Caki2 (cell line): Measurements from ENCODE around the gene PABPC4L. TPM values are rescaled to one million over a fixed set of nuclear protein-coding genes. Genes with fewer than 3 reads are reported as not detected.
"Not testable (repeated sequence)": the region's sequence is repeated elsewhere in the genome, so short reads cannot be mapped to it uniquely, and the experiment has no call there.

Source experiments
- DNase-seq: peaks from one replicate; pipeline ENCODE4 v3.0.0-alpha.2; 2015; ENCODE audit warnings: low read depth
- in situ Hi-C: cut with HindIII; loops from 2 replicates; pipeline ENCODE4 v1.10.0; 2016; ENCODE audit warnings: low sequenced_read_pairs, low pct_unique_long_range_greater_than_20kb, mixed read lengths
- total RNA-seq: library from RNA; depleted of rRNA; stranded (reverse); fragments of >200 nt; shearing (Covaris generic); gene quantifications from 2 replicates; pipeline ENCODE4 v1.2.3, GENCODE V29; 2014; ENCODE audit warnings: low replicate concordance; rRNA removed

PABPC4L gene
- total RNA-seq, result 1.4 and 3.8 TPM in 2 replicates

GRCh38 chr4:134201216-134202161 lies at the start of gene PABPC4L:
Gene PABPC4L (minus strand): TSS chr4:134201789. CDS start chr4:134201019, 770 bp downstream.
- in situ Hi-C loops, result no loop called here
- peak; percentile 83 for DNase-seq

GRCh38 chr4:134251322-134251721 lies 49.7 kb upstream of the PABPC4L start:
- DNase-seq, result no peak
- in situ Hi-C loops, result no loop called here

- in situ Hi-C loops, result no loop called here
- no peak for DNase-seq
Measured at GRCh38 chr4:134243742-134244713, 42.4 kb upstream of the PABPC4L start.

GRCh38 chr4:134219043-134219442 lies 17.5 kb upstream of the PABPC4L start:
- in situ Hi-C loops, result no loop called here
- DNase-seq, result no peak

- DNase-seq, result peak; percentile 41
- in situ Hi-C loops, result no loop called here
Measured at GRCh38 chr4:134216411-134216810, 14.8 kb upstream of the PABPC4L start.

- in situ Hi-C loops, result no loop called here
- DNase-seq, result no peak
Measured at GRCh38 chr4:134215620-134216344, 14.2 kb upstream of the PABPC4L start.

GRCh38 chr4:134207955-134208354 lies 6.4 kb upstream of the PABPC4L start:
- DNase-seq, in situ Hi-C loops: not testable (repeated sequence)

- DNase-seq, result peak; percentile 48
- in situ Hi-C loops, result no loop called here
Measured at GRCh38 chr4:134202166-134202956, 772 bp upstream of the PABPC4L start.

GRCh38 chr4:134200811-134201215 lies 776 bp downstream of the PABPC4L start:
- peak; percentile 66 for DNase-seq
- in situ Hi-C loops, result no loop called here

GRCh38 chr4:134189949-134190348 lies 11.6 kb downstream of the PABPC4L start:
- DNase-seq, result no peak
- in situ Hi-C loops, result no loop called here

- in situ Hi-C loops, result no loop called here
- DNase-seq, result no peak
Measured at GRCh38 chr4:134189480-134189879, 12.1 kb downstream of the PABPC4L start.

GRCh38 chr4:134178706-134179105 lies 22.9 kb downstream of the PABPC4L start:
- no peak for DNase-seq
- in situ Hi-C loops, result no loop called here

- DNase-seq, result no peak
- in situ Hi-C loops, result no loop called here
Measured at GRCh38 chr4:134174271-134174670, 27.3 kb downstream of the PABPC4L start.

GRCh38 chr4:134160211-134160610 lies 41.4 kb downstream of the PABPC4L start:
- no peak for DNase-seq
- in situ Hi-C loops, result no loop called here

- in situ Hi-C loops, result no loop called here
- no peak for DNase-seq
Measured at GRCh38 chr4:134154097-134154496, 47.5 kb downstream of the PABPC4L start.

GRCh38 chr4:134147941-134148340 lies 53.6 kb downstream of the PABPC4L start:
- in situ Hi-C loops, result no loop called here
- DNase-seq, result no peak
